ENCODE results near the gene LRBA.

Gene LRBA

GRCh38 chr4:150816491-150816890 lies 198.6 kb downstream of the LRBA start:
- Histone ChIP-seq H3K4me3 (ENCODE audit: low read length in 2 of 2) (no peak overlapping the region), H3K27me3 (ENCODE audit: control insufficient read depth in 1 of 2, insufficient read depth in 2 of 2, low read length in 2 of 2) (no peaks in the 10 kb centered on the region), H3K27ac (ENCODE audit: low read length) (no peak overlapping the region), H3K36me3 (ENCODE audit: control insufficient read depth in 2 of 2, insufficient read depth in 2 of 2, low read length in 2 of 2) (no peaks in the 10 kb centered on the region), H3K9me3 (ENCODE audit: control insufficient read depth in 2 of 2, low read length in 2 of 2) (no peaks in the 10 kb centered on the region), H3K4me1 (ENCODE audit: control insufficient read depth, insufficient read depth, low read length) (no peaks in the 10 kb centered on the region), H3K9ac (ENCODE audit: low read length in 2 of 2) (no peak overlapping the region)

- Histone ChIP-seq H3K9ac (ENCODE audit: low read length in 2 of 2) (no peak overlapping the region), H3K4me1 (ENCODE audit: control insufficient read depth, insufficient read depth, low read length) (no peaks in the 10 kb centered on the region), H3K27me3 (ENCODE audit: control insufficient read depth in 1 of 2, insufficient read depth in 2 of 2, low read length in 2 of 2) (no peaks in the 10 kb centered on the region), H3K36me3 (ENCODE audit: control insufficient read depth in 2 of 2, insufficient read depth in 2 of 2, low read length in 2 of 2) (no peaks in the 10 kb centered on the region), H3K4me3 (ENCODE audit: low read length in 2 of 2) (no peak overlapping the region), H3K27ac (ENCODE audit: low read length) (no peak overlapping the region), H3K9me3 (ENCODE audit: control insufficient read depth in 2 of 2, low read length in 2 of 2) (no peaks in the 10 kb centered on the region)
Observed at GRCh38 chr4:150814873-150815272, 200.2 kb downstream of the LRBA start.

GRCh38 chr4:150805183-150806025 lies 209.7 kb downstream of the LRBA start:
- no peaks in the 10 kb centered on the region for H3K9me3 ChIP-seq (ENCODE audit: control insufficient read depth in 2 of 2, low read length in 2 of 2)
- no peaks in the 10 kb centered on the region for H3K27me3 ChIP-seq (ENCODE audit: control insufficient read depth in 1 of 2, insufficient read depth in 2 of 2, low read length in 2 of 2)
- H3K4me1 ChIP-seq (ENCODE audit: control insufficient read depth, insufficient read depth, low read length), result no peaks in the 10 kb centered on the region
- no peak overlapping the region for H3K9ac ChIP-seq (ENCODE audit: low read length in 2 of 2)
- no peak overlapping the region for H3K27ac ChIP-seq (ENCODE audit: low read length)
- no peak overlapping the region for H3K4me3 ChIP-seq (ENCODE audit: low read length in 2 of 2)
- H3K36me3 ChIP-seq (ENCODE audit: control insufficient read depth in 2 of 2, insufficient read depth in 2 of 2, low read length in 2 of 2), result no peaks in the 10 kb centered on the region

DNA sequence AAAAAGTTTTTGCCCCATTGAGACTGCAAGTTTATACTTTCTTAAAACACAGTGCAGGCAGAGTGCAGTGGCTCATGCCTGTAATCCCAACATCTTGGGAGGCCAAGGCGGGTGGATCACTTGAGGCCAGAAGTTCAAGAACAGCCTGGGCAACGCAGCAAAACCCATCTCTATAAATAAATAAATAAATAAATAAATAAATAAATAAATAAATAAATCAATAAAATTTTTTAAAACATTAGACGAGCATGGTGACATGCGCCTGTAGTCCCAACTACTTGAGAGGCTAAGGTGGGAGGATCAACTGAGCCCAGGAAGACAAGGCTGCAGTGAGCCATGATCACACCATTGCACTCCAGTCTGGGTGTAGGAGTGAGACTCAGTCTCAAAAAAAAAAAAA lies 213.3 kb downstream of the LRBA start:
- H3K9ac ChIP-seq (ENCODE audit: low read length in 2 of 2), result no peak overlapping the region
- H3K27me3 ChIP-seq (ENCODE audit: control insufficient read depth in 1 of 2, insufficient read depth in 2 of 2, low read length in 2 of 2), result no peaks in the 10 kb centered on the region
- H3K9me3 ChIP-seq (ENCODE audit: control insufficient read depth in 2 of 2, low read length in 2 of 2), result no peaks in the 10 kb centered on the region
- no peaks in the 10 kb centered on the region for H3K4me1 ChIP-seq (ENCODE audit: control insufficient read depth, insufficient read depth, low read length)
- no peak overlapping the region for H3K4me3 ChIP-seq (ENCODE audit: low read length in 2 of 2)
- no peaks in the 10 kb centered on the region for H3K36me3 ChIP-seq (ENCODE audit: control insufficient read depth in 2 of 2, insufficient read depth in 2 of 2, low read length in 2 of 2)
- H3K27ac ChIP-seq (ENCODE audit: low read length), result no peak overlapping the region

DNA sequence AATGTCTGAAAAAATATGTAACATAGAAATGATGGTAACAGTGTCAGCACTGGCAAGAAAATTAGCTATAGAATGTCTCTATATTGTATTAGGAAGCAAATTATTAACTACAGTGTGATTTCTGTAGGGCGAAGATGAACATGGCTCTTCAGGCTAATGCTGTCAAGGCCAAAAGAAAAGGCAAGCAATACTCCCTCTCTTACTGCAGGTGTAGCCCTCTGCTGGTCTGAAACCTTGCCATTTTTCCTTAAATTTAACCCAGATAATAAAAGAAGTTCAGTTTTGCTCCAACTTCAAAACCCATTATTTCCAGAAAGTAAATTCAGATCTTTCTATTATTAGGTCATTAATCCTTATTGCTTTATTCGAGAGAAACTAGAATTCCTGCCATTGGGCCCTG lies 215.9 kb downstream of the LRBA start:
- H3K4me1 ChIP-seq (ENCODE audit: control insufficient read depth, insufficient read depth, low read length), result no peaks in the 10 kb centered on the region
- no peak overlapping the region for H3K4me3 ChIP-seq (ENCODE audit: low read length in 2 of 2)
- no peak overlapping the region for H3K9ac ChIP-seq (ENCODE audit: low read length in 2 of 2)
- no peaks in the 10 kb centered on the region for H3K27me3 ChIP-seq (ENCODE audit: control insufficient read depth in 1 of 2, insufficient read depth in 2 of 2, low read length in 2 of 2)
- no peak overlapping the region for H3K27ac ChIP-seq (ENCODE audit: low read length)
- no peaks in the 10 kb centered on the region for H3K36me3 ChIP-seq (ENCODE audit: control insufficient read depth in 2 of 2, insufficient read depth in 2 of 2, low read length in 2 of 2)
- H3K9me3 ChIP-seq (ENCODE audit: control insufficient read depth in 2 of 2, low read length in 2 of 2), result no peaks in the 10 kb centered on the region

DNA sequence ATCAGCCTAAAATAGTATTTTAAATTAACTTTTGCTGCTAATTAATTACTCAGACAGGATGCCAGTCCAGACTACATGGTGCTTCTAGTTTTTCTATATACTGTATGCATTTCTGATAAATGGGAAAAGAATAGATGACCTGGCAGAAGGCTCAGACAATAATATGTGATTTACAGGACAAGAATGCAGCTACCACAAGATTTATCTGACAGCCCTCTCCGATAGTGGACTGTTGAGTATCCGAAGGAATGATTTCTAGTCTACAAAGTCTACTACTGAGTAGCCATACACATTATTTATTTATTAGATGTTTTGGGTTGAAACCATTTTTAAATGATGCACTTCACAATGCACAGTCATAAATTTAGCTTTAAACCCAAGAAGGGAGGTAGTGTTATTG lies 220.4 kb downstream of the LRBA start:
- no peaks in the 10 kb centered on the region for H3K27me3 ChIP-seq (ENCODE audit: control insufficient read depth in 1 of 2, insufficient read depth in 2 of 2, low read length in 2 of 2)

GRCh38 chr4:150789864-150790263 lies 225.2 kb downstream of the LRBA start:
- no peaks in the 10 kb centered on the region for H3K36me3 ChIP-seq (ENCODE audit: control insufficient read depth in 2 of 2, insufficient read depth in 2 of 2, low read length in 2 of 2)
- H3K9me3 ChIP-seq (ENCODE audit: control insufficient read depth in 2 of 2, low read length in 2 of 2), result no peaks in the 10 kb centered on the region
- H3K27ac ChIP-seq (ENCODE audit: low read length), result no peak overlapping the region
- H3K27me3 ChIP-seq (ENCODE audit: control insufficient read depth in 1 of 2, insufficient read depth in 2 of 2, low read length in 2 of 2), result no peaks in the 10 kb centered on the region
- H3K4me1 ChIP-seq (ENCODE audit: control insufficient read depth, insufficient read depth, low read length), result no peaks in the 10 kb centered on the region
- H3K9ac ChIP-seq (ENCODE audit: low read length in 2 of 2), result no peak overlapping the region
- H3K4me3 ChIP-seq (ENCODE audit: low read length in 2 of 2), result no peak overlapping the region

More for the DNA sequence above, 220.4 kb downstream of the LRBA start:
- H3K27ac ChIP-seq (ENCODE audit: low read length), result no peak overlapping the region
- H3K4me3 ChIP-seq (ENCODE audit: low read length in 2 of 2), result no peak overlapping the region
- no peaks in the 10 kb centered on the region for H3K36me3 ChIP-seq (ENCODE audit: control insufficient read depth in 2 of 2, insufficient read depth in 2 of 2, low read length in 2 of 2)
- H3K9ac ChIP-seq (ENCODE audit: low read length in 2 of 2), result no peak overlapping the region
- no peaks in the 10 kb centered on the region for H3K9me3 ChIP-seq (ENCODE audit: control insufficient read depth in 2 of 2, low read length in 2 of 2)
- no peaks in the 10 kb centered on the region for H3K4me1 ChIP-seq (ENCODE audit: control insufficient read depth, insufficient read depth, low read length)

- no peaks in the 10 kb centered on the region for H3K27me3 ChIP-seq (ENCODE audit: control insufficient read depth in 1 of 2, insufficient read depth in 2 of 2, low read length in 2 of 2)
- H3K4me1 ChIP-seq (ENCODE audit: control insufficient read depth, insufficient read depth, low read length), result no peaks in the 10 kb centered on the region
- no peaks in the 10 kb centered on the region for H3K36me3 ChIP-seq (ENCODE audit: control insufficient read depth in 2 of 2, insufficient read depth in 2 of 2, low read length in 2 of 2)
- H3K9me3 ChIP-seq (ENCODE audit: control insufficient read depth in 2 of 2, low read length in 2 of 2), result no peaks in the 10 kb centered on the region
- no peak overlapping the region for H3K4me3 ChIP-seq (ENCODE audit: low read length in 2 of 2)
- no peak overlapping the region for H3K27ac ChIP-seq (ENCODE audit: low read length)
- no peak overlapping the region for H3K9ac ChIP-seq (ENCODE audit: low read length in 2 of 2)
Observed at GRCh38 chr4:150784939-150785338, 230.1 kb downstream of the LRBA start.

- Histone ChIP-seq H3K9ac (ENCODE audit: low read length in 2 of 2) (no peak overlapping the region), H3K4me1 (ENCODE audit: control insufficient read depth, insufficient read depth, low read length) (no peaks in the 10 kb centered on the region)
Observed at GRCh38 chr4:150784305-150784704, 230.8 kb downstream of the LRBA start.

DNA sequence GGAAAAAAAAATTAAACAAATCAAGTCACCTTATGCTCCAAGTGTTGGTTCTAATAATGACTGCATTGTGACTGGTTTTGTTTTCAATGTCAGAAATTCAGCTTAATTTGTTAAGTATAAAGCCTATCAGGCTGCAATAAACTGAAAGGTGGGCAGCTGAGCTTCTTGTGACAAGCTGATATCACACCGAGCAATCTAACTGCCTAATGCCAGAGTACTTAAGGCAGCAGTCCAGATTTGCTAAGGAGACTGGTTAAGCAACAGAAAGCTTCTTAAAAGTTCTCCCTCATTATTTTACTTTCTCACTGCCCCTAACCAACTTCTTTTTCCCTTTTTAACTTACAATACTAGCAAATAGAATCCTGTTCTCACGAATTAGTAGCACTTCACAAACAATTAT lies 232.2 kb downstream of the LRBA start:
- Histone ChIP-seq H3K4me1 (ENCODE audit: control insufficient read depth, insufficient read depth, low read length) (no peaks in the 10 kb centered on the region), H3K9me3 (ENCODE audit: control insufficient read depth in 2 of 2, low read length in 2 of 2) (no peaks in the 10 kb centered on the region), H3K36me3 (ENCODE audit: control insufficient read depth in 2 of 2, insufficient read depth in 2 of 2, low read length in 2 of 2) (no peaks in the 10 kb centered on the region), H3K27ac (ENCODE audit: low read length) (no peak overlapping the region), H3K4me3 (ENCODE audit: low read length in 2 of 2) (no peak overlapping the region), H3K27me3 (ENCODE audit: control insufficient read depth in 1 of 2, insufficient read depth in 2 of 2, low read length in 2 of 2) (no peaks in the 10 kb centered on the region), H3K9ac (ENCODE audit: low read length in 2 of 2) (no peak overlapping the region)

More at GRCh38 chr4:150784305-150784704, 230.8 kb downstream of the LRBA start:
- no peaks in the 10 kb centered on the region for H3K36me3 ChIP-seq (ENCODE audit: control insufficient read depth in 2 of 2, insufficient read depth in 2 of 2, low read length in 2 of 2)
- no peak overlapping the region for H3K4me3 ChIP-seq (ENCODE audit: low read length in 2 of 2)
- no peaks in the 10 kb centered on the region for H3K27me3 ChIP-seq (ENCODE audit: control insufficient read depth in 1 of 2, insufficient read depth in 2 of 2, low read length in 2 of 2)
- H3K9me3 ChIP-seq (ENCODE audit: control insufficient read depth in 2 of 2, low read length in 2 of 2), result no peaks in the 10 kb centered on the region
- H3K27ac ChIP-seq (ENCODE audit: low read length), result no peak overlapping the region

DNA sequence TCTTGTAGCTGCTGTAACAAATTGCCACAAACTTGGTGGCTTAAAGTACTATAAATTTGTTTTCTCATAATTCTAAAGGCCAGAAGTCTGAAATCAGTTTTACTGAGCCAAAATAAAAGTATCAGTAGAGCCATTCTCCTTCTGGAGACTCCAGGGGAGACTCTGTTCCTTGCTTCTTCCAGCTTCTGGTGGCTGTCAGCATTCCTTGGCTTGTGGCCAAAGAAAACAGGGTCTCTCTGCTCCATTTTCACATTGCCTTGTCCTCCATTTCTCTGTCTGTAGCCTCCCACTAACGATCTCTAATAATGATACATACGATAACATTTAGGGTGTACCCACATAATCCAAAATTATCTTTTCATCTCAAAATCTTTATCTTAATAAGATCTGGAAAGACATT lies 232.8 kb downstream of the LRBA start:
- Histone ChIP-seq H3K9me3 (ENCODE audit: control insufficient read depth in 2 of 2, low read length in 2 of 2) (no peaks in the 10 kb centered on the region), H3K4me3 (ENCODE audit: low read length in 2 of 2) (no peak overlapping the region), H3K36me3 (ENCODE audit: control insufficient read depth in 2 of 2, insufficient read depth in 2 of 2, low read length in 2 of 2) (no peaks in the 10 kb centered on the region), H3K27me3 (ENCODE audit: control insufficient read depth in 1 of 2, insufficient read depth in 2 of 2, low read length in 2 of 2) (no peaks in the 10 kb centered on the region), H3K9ac (ENCODE audit: low read length in 2 of 2) (no peak overlapping the region), H3K27ac (ENCODE audit: low read length) (no peak overlapping the region), H3K4me1 (ENCODE audit: control insufficient read depth, insufficient read depth, low read length) (no peaks in the 10 kb centered on the region)

All from stomach smooth muscle (tissue), 2 donors.